Left ventricle myocardium inferior (tissue), 1 donor: ENCODE measurements around the gene CA11. TPM values are rescaled to one million over a fixed set of nuclear protein-coding genes. Genes with fewer than 3 reads are reported as not detected.

Source experiments
- DNase-seq: peaks from one replicate; pipeline ENCODE4 v3.0.0-alpha.2; 2020
- H3K27ac ChIP-seq: fragments of 200-600 bp; replicated peaks from 2 replicates; pipeline ENCODE4 v1.8.0; 2021
- H3K27me3 ChIP-seq: fragments of 200-600 bp; 2 replicates; pipeline ENCODE4 v1.8.0; 2021; ENCODE audit warnings: low read depth
- H3K36me3 ChIP-seq: fragments of 200-600 bp; 2 replicates; pipeline ENCODE4 v1.8.0; 2021
- H3K4me1 ChIP-seq: fragments of 200-600 bp; 2 replicates; pipeline ENCODE4 v1.8.0; 2021
- H3K4me3 ChIP-seq: fragments of 200-600 bp; 2 replicates; pipeline ENCODE4 v1.8.0; 2021; ENCODE audit warnings: mild to moderate bottlenecking, moderate library complexity
- H3K9me3 ChIP-seq: fragments of 200-600 bp; replicated peaks from 2 replicates; pipeline ENCODE4 v1.8.0; 2021
- CTCF ChIP-seq: fragments of 200-600 bp; IDR thresholded peaks from 2 replicates; pipeline ENCODE4 v1.8.0; 2021; ENCODE audit warnings: antibody characterized with exemption, mild to moderate bottlenecking, borderline replicate concordance
- intact Hi-C: fragments of 100-400 bp; cut with micrococcal nuclease; formaldehyde crosslinking; loops from one replicate; pipeline ENCODE4 v1.11.0; 2022
- total RNA-seq: library from RNA; stranded (reverse); fragmentation: NEBNext Ultra II Directional; extraction: Animal tissue kit (Norgen Biotek cat#: 25700); gene quantifications from one replicate; pipeline ENCODE4 v1.2.1, GENCODE V29; 2021
- donor health status: DM: no; HTN: yes; CAD: no; lungs with severe emphysema.

Gene CA11
- total RNA-seq, 1 donor from 2014 or later = 4.5 TPM

GRCh38 chr19:48654299-48655059 is 8.5 kb upstream of the CA11 start:
- no peaks in the 10 kb centered on the region for H3K36me3 ChIP-seq
- no peak overlapping the region for H3K4me3 ChIP-seq
- H3K9me3 ChIP-seq = no peaks in the 10 kb centered on the region
- TF ChIP-seq CTCF = no peak
- no peaks in the 10 kb centered on the region for H3K27me3 ChIP-seq
- intact Hi-C loops = no loop called here
- H3K4me1 ChIP-seq = no peaks in the 10 kb centered on the region
- H3K27ac ChIP-seq = no peak overlapping the region
- no peak for DNase-seq

GRCh38 chr19:48651683-48652048 is 5.7 kb upstream of the CA11 start:
- H3K9me3 ChIP-seq = no peaks in the 10 kb centered on the region
- intact Hi-C loops = no loop called here

GRCh38 chr19:48650974-48651682 is 5.1 kb upstream of the CA11 start:
- intact Hi-C loops = no loop called here
- no peak for TF ChIP-seq CTCF
- Histone ChIP-seq H3K4me1 (peaks cover 4% of the 10 kb centered on the region), H3K4me3 (no peak overlapping the region), H3K9me3 (no peaks in the 10 kb centered on the region), H3K27ac (no peak overlapping the region), H3K36me3 (no peaks in the 10 kb centered on the region), H3K27me3 (no peaks in the 10 kb centered on the region)
- no peak for DNase-seq

More at GRCh38 chr19:48651683-48652048, 5.7 kb upstream of the CA11 start:
- Histone ChIP-seq H3K4me1 (no peaks in the 10 kb centered on the region), H3K4me3 (no peak overlapping the region), H3K36me3 (no peaks in the 10 kb centered on the region), H3K27me3 (no peaks in the 10 kb centered on the region), H3K27ac (no peak overlapping the region)
- no peak for DNase-seq
- no peak for TF ChIP-seq CTCF

GRCh38 chr19:48648134-48648533 is 2.1 kb upstream of the CA11 start:
- no peak for TF ChIP-seq CTCF
- no peak overlapping the region for H3K4me3 ChIP-seq
- H3K36me3 ChIP-seq = no peaks in the 10 kb centered on the region
- H3K27me3 ChIP-seq = no peaks in the 10 kb centered on the region
- H3K9me3 ChIP-seq = no peaks in the 10 kb centered on the region
- no peak overlapping the region for H3K27ac ChIP-seq
- intact Hi-C loops = loop anchor here (5.0 to 10.0 kb wide), 2 partner anchors 97 to 139 kb away; partner anchors contain the start of genes IZUMO1 and RASIP1
- no peak for DNase-seq
- H3K4me1 ChIP-seq = peaks cover 24% of the 10 kb centered on the region

- intact Hi-C loops = loop anchor here (5.0 to 10.0 kb wide), 2 partner anchors 98 to 141 kb away; partner anchors contain the start of genes IZUMO1 and RASIP1
- no peak for TF ChIP-seq CTCF
These were observed 782 bp upstream of the CA11 start for GRCh38 chr19:48646722-48647216.

More at GRCh38 chr19:48646722-48647216, 782 bp upstream of the CA11 start:
- Histone ChIP-seq H3K9me3 (no peaks in the 10 kb centered on the region), H3K4me3 (peak overlapping the region; percentile 73), H3K4me1 (peaks cover 24% of the 10 kb centered on the region), H3K36me3 (no peaks in the 10 kb centered on the region), H3K27ac (peak overlapping the region; percentile 87), H3K27me3 (no peaks in the 10 kb centered on the region)
- DNase-seq = no peak
